SH-SY5Y (cell line): ENCODE data around the gene ERBB2.

Experiments used
- GATA2 ChIP-seq: IDR thresholded peaks from 2 replicates; pipeline ENCODE4 v1.6.1; 2011; ENCODE audit warnings: mild to moderate bottlenecking, low read depth, low read length
- GATA3 ChIP-seq: IDR thresholded peaks from 2 replicates; pipeline ENCODE4 v1.6.1; 2011; ENCODE audit warnings: low read depth, mild to moderate bottlenecking, low read length, moderate library complexity

DNA sequence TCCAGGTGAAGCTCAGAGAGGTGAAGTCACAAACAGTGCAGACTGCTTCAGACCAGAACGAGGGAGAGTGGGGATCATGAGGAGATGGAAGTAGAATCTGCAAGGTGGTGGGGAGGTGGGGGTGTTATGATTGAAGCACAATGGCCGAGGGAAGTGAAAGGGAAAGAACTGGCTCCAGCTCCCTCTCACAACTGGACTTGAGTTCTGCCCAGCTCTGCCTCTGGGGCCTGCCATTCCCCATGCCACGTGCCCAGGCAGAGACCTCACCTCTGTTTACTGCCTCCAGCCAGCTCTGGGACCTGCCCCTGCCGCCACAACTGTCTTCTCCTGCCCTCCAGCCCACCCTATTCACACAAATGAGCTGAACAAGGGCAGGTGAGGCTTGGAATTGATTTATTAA is 29.1 kb upstream of the ERBB2 start:
- TF ChIP-seq GATA3 = no peak
- no peak for TF ChIP-seq GATA2
